ENCODE results near the gene MRAP2. TPM values are rescaled to one million over a fixed set of nuclear protein-coding genes. Genes with fewer than 3 reads are reported as not detected.
"Not testable (repeated sequence)": the region's sequence is repeated elsewhere in the genome, so short reads cannot be mapped to it uniquely, and the experiment has no call there.

Gene MRAP2
- total RNA-seq, 1 donor from 2014 or later, result 6.2 TPM

GRCh38 chr6:84078335-84078734 lies 44.8 kb downstream of the MRAP2 start:
- DNase-seq, result no peak

- no peak for DNase-seq
Measured at GRCh38 chr6:84081222-84081621, 47.6 kb downstream of the MRAP2 start.

GRCh38 chr6:84082689-84083265 lies 49.2 kb downstream of the MRAP2 start:
- DNase-seq, result no peak

- not testable (repeated sequence) for DNase-seq
Measured at GRCh38 chr6:84084705-84085104, 51.1 kb downstream of the MRAP2 start.

- DNase-seq, result no peak
Measured at GRCh38 chr6:84086056-84086455, 52.5 kb downstream of the MRAP2 start.

GRCh38 chr6:84086545-84087429 lies 53.2 kb downstream of the MRAP2 start:
- DNase-seq, result no peak

GRCh38 chr6:84089081-84089480 lies 55.5 kb downstream of the MRAP2 start:
- DNase-seq, result no peak

- no peak for DNase-seq
Measured at GRCh38 chr6:84089552-84089951, 56.0 kb downstream of the MRAP2 start.

GRCh38 chr6:84093441-84094435 lies 60.2 kb downstream of the MRAP2 start:
- no peak for DNase-seq

GRCh38 chr6:84095156-84095555 lies 61.6 kb downstream of the MRAP2 start:
- DNase-seq, result no peak

- DNase-seq, result no peak
Measured at GRCh38 chr6:84103029-84103428, 69.5 kb downstream of the MRAP2 start.

GRCh38 chr6:84105215-84105924 lies 71.8 kb downstream of the MRAP2 start:
- DNase-seq, result not testable (repeated sequence)

GRCh38 chr6:84107495-84107894 lies 73.9 kb downstream of the MRAP2 start:
- DNase-seq, result no peak

- not testable (repeated sequence) for DNase-seq
Measured at GRCh38 chr6:84111351-84111750, 77.8 kb downstream of the MRAP2 start.

- DNase-seq, result not testable (repeated sequence)
Measured at GRCh38 chr6:84114933-84115594, 81.5 kb downstream of the MRAP2 start.

- no peak for DNase-seq
Measured at GRCh38 chr6:84118191-84118590, 84.6 kb downstream of the MRAP2 start.

GRCh38 chr6:84119277-84119676 lies 85.7 kb downstream of the MRAP2 start:
- DNase-seq, result no peak

- DNase-seq, result no peak
Measured at GRCh38 chr6:84123186-84123585, 89.6 kb downstream of the MRAP2 start.

GRCh38 chr6:84129588-84129987 lies 96.0 kb downstream of the MRAP2 start:
- not testable (repeated sequence) for DNase-seq

GRCh38 chr6:84133385-84133784 lies 99.8 kb downstream of the MRAP2 start:
- DNase-seq, result not testable (repeated sequence)

- DNase-seq, result no peak
Measured at GRCh38 chr6:84135291-84135690, 101.7 kb downstream of the MRAP2 start.

All from occipital lobe (tissue), 2 donors.